Measurements from ENCODE around the gene NUAK1. TPM values are rescaled to one million over a fixed set of nuclear protein-coding genes. Genes with fewer than 3 reads are reported as not detected.

Gene NUAK1
- polyA plus RNA-seq, 1 experiment: 8.3 TPM

- no peak for TF ChIP-seq CTCF (IDR thresholded peaks at IDR 0.05; ENCODE audit: low read depth, low read length)
- H3K4me3 ChIP-seq (ENCODE audit: low read depth, low read length): no peak overlapping the region
- DNase-seq (ENCODE audit: low read depth, low spot score): no peak
- H3K27me3 ChIP-seq (ENCODE audit: control insufficient read depth, insufficient read depth, low read length): no peaks in the 10 kb centered on the region
- ChIA-PET POLR2A (no interaction called here), CTCF (no interaction called here)
- no peak overlapping the region for H3K27ac ChIP-seq (ENCODE audit: low read depth, low read length)
- H3K9me3 ChIP-seq (ENCODE audit: control insufficient read depth, insufficient read depth, low read length): no peaks in the 10 kb centered on the region
These were observed 106.8 kb downstream of the NUAK1 start for GRCh38 chr12:106031761-106032622.

DNA sequence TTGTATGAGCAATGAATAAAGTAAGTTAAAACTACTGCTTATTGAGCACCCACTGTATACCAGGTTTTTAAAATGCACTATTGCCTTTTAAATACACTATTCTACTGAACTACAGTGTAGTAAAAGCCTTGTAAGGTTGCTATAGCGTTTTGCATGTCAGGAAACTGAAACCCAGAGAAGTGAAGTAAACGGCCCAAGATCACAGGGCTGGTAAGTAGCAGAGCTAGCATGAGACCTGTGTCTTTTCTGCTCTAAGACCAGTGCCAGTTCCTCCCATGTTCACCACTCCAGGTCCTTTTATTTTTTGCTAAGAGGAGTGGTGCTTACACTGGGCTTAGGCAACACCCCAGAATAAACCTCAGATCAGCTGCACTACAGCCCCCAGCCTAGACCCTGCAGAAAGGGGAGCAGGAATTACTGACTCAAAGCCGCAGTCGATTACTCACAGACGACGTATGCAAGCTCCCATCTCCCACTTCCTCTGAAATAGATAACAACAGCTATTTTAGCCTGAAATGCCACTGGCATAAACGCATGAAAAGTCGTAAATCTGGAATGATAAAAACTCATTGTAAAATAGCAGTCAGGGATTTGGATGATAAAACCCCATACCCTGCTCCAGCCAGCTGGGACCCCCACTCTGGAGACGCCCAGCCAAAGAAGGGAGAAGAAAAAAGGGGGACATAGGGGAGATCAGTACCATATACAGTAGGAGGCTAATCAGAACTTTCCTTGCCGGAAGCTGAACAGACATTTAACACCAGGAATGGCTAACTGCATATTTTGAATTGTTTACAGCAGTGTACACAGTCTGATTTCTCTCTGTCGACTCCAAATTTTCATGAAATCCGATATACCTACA lies 108.3 kb downstream of the NUAK1 start:
- no peaks in the 10 kb centered on the region for H3K27me3 ChIP-seq (ENCODE audit: control insufficient read depth, insufficient read depth, low read length)
- peak; percentile 82 for DNase-seq (ENCODE audit: low read depth, low spot score)
- H3K4me3 ChIP-seq (ENCODE audit: low read depth, low read length): peak overlapping the region; percentile 38
- POLR2A ChIA-PET: interaction anchor here (0.6 to 2.3 kb wide), 7 partner anchors 37 to 468 kb away, joined by 3 to 12 read pairs (median 5); partner anchors contain the start of gene NUAK1
- CTCF ChIA-PET: interaction anchor here (1.2 to 1.4 kb wide), 2 partner anchors 193 to 325 kb away, joined by 3 read pairs; no protein-coding TSS in a partner anchor
- peak overlapping the region; percentile 88 for H3K27ac ChIP-seq (ENCODE audit: low read depth, low read length)
- no peak for TF ChIP-seq CTCF (IDR thresholded peaks at IDR 0.05; ENCODE audit: low read depth, low read length)
- no peaks in the 10 kb centered on the region for H3K9me3 ChIP-seq (ENCODE audit: control insufficient read depth, insufficient read depth, low read length)

DNA sequence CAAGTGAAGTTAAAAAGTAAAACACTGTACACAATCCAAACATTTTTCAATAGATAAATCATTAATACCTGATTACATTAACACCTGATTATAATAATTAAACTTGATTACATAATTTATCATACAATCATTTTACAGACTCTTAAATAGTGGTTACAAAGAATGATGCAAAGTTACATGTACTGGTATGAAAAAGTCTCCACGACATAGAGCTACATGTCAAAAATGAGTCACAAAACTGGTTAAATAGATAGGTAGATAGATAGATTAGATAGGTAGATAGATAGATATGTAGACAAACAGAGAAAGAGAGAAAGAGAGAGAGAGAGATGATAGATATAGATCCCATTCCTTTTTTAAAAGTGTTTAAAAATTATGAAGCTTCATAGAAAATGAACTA lies 109.2 kb downstream of the NUAK1 start:
- Histone ChIP-seq H3K9me3 (ENCODE audit: control insufficient read depth, insufficient read depth, low read length) (no peaks in the 10 kb centered on the region), H3K4me3 (ENCODE audit: low read depth, low read length) (no peak overlapping the region), H3K27me3 (ENCODE audit: control insufficient read depth, insufficient read depth, low read length) (no peaks in the 10 kb centered on the region), H3K27ac (ENCODE audit: low read depth, low read length) (no peak overlapping the region)
- ChIA-PET CTCF (interaction anchor here (1.4 kb wide), 1 partner anchor 194 kb away, joined by 3 read pairs; no protein-coding TSS in a partner anchor), POLR2A (interaction anchor here (2.2 to 2.3 kb wide), 2 partner anchors 45 to 46 kb away, joined by 8 to 12 read pairs; no protein-coding TSS in a partner anchor)
- TF ChIP-seq CTCF (IDR thresholded peaks at IDR 0.05; ENCODE audit: low read depth, low read length): no peak
- no peak for DNase-seq (ENCODE audit: low read depth, low spot score)

- Histone ChIP-seq H3K27me3 (ENCODE audit: control insufficient read depth, insufficient read depth, low read length) (no peaks in the 10 kb centered on the region), H3K4me3 (ENCODE audit: low read depth, low read length) (no peak overlapping the region), H3K27ac (ENCODE audit: low read depth, low read length) (no peak overlapping the region), H3K9me3 (ENCODE audit: control insufficient read depth, insufficient read depth, low read length) (no peaks in the 10 kb centered on the region)
- CTCF ChIA-PET: no interaction called here
- no peak for TF ChIP-seq CTCF (IDR thresholded peaks at IDR 0.05; ENCODE audit: low read depth, low read length)
- DNase-seq (ENCODE audit: low read depth, low spot score): no peak
- POLR2A ChIA-PET: no interaction called here
These were observed 110.8 kb downstream of the NUAK1 start for GRCh38 chr12:106027911-106028310.

All from AG04450 (cell line).